HCT116 (cell line): ENCODE data around the gene MKRN1. TPM values are rescaled to one million over a fixed set of nuclear protein-coding genes. Genes with fewer than 3 reads are reported as not detected.

Source experiments
- ATAC-seq: fragments of 200-7000 bp; cut with Tn5 transposase; 2 replicates; pipeline ENCODE4 v1.9.1; 2020; ENCODE audit warnings: mild to moderate bottlenecking, moderate library complexity
- BruUV-seq: library from RNA; stranded (reverse); fragments of 400-500 nt; replicated peaks from 2 replicates; lab custom pipeline; 2021; lab: Mats Ljungman, UMichigan
- CTCF ChIA-PET: fragments of 300-600 bp; sonication (Branson Sonifier 250); formaldehyde crosslinking; loops from one replicate; lab custom pipeline; 2021; ENCODE audit warnings: antibody characterized with exemption; lab: Charles Lee
- POLR2A ChIA-PET: fragments of 300-600, 350-600 bp; sonication (Branson Sonifier 250); formaldehyde crosslinking; loops from one replicate; lab custom pipeline; 2021; ENCODE audit warnings: antibody characterized with exemption; lab: Charles Lee
- RAD21 ChIA-PET, 2 experiments: fragments of 300-600 bp; sonication (Branson Sonifier 250); formaldehyde crosslinking; loops; one replicate each; lab custom pipeline; 2023; ENCODE audit warnings: low total read pairs in 2 of 2; ENCODE audit not compliant: uncharacterized antibody in 2 of 2, unreplicated experiment in 2 of 2, low non-redundant PET in 1 of 2; lab: Charles Lee
- DNase-seq: peaks from one replicate; pipeline ENCODE4 v3.0.0-alpha.2; 2010; ENCODE audit warnings: low read depth, low spot score
- H2AFZ ChIP-seq: fragments of 200-600 bp; shearing (Covaris generic), sonication (generic); 2 replicates; pipeline ENCODE4 v1.6.1; 2017; ENCODE audit warnings: low read depth, mixed run types, mixed read lengths, antibody characterized with exemption, low read length; ENCODE audit not compliant: poor library complexity, severe bottlenecking
- H3K27ac ChIP-seq: 2 replicates; pipeline ENCODE4 v1.5.1; 2012; ENCODE audit warnings: low read depth, low read length
- H3K27me3 ChIP-seq: fragments of 200-600 bp; sonication (generic); 2 replicates; pipeline ENCODE4 v1.6.1; 2016; ENCODE audit warnings: mixed run types, low read length, mixed read lengths; ENCODE audit not compliant: insufficient read depth
- H3K36me3 ChIP-seq, 2 experiments: fragments of 200-500 bp in 1 of 2; fragments of 200-600 bp in 1 of 2; sonication (Bioruptor generic) in 1 of 2; sonication (generic) in 1 of 2; 2 replicates each; pipeline versions ENCODE4 v1.5.1 to v1.6.1; 2014 to 2016; ENCODE audit warnings: low read length in 2 of 2, inconsistent platforms in 1 of 2, mixed read lengths in 1 of 2, mixed run types in 1 of 2; ENCODE audit not compliant: insufficient read depth in 2 of 2, control insufficient read depth in 1 of 2
- H3K4me1 ChIP-seq, 2 experiments: fragments of 200-600 bp in 1 of 2; sonication (generic) in 1 of 2; 2 replicates each; pipeline versions ENCODE4 v1.5.1 to v1.6.1; 2012 to 2017; ENCODE audit warnings: low read length in 2 of 2, inconsistent platforms in 1 of 2, mild to moderate bottlenecking in 1 of 2, mixed read lengths in 1 of 2, mixed run types in 1 of 2, moderate library complexity in 1 of 2; ENCODE audit not compliant: insufficient read depth in 2 of 2, control insufficient read depth in 1 of 2
- H3K4me2 ChIP-seq: fragments of 200-600 bp; sonication (generic); 2 replicates; pipeline ENCODE4 v1.6.1; 2017; ENCODE audit warnings: mixed run types, low read length, mixed read lengths
- H3K4me3 ChIP-seq, 2 experiments: fragments of 200-600 bp in 1 of 2; sonication (generic) in 1 of 2; replicated peaks in 1 of 2; 2 replicates each; pipeline ENCODE4 v1.5.1; 2011 to 2016; ENCODE audit warnings: low read length in 2 of 2, control low read depth in 1 of 2, low read depth in 1 of 2, mild to moderate bottlenecking in 1 of 2, mixed read lengths in 1 of 2, mixed run types in 1 of 2
- H3K79me2 ChIP-seq: fragments of 200-600 bp; sonication (generic); 2 replicates; pipeline ENCODE4 v1.6.1; 2017; ENCODE audit warnings: mild to moderate bottlenecking, mixed run types, low read length, moderate library complexity, mixed read lengths; ENCODE audit not compliant: insufficient read depth
- H3K9ac ChIP-seq: fragments of 200-600 bp; sonication (generic); 2 replicates; pipeline ENCODE4 v1.6.1; 2016; ENCODE audit warnings: low read length, mixed read lengths
- H3K9me2 ChIP-seq: fragments of 200-600 bp; sonication (generic), shearing (Covaris generic); 2 replicates; pipeline ENCODE4 v1.6.1; 2017; ENCODE audit warnings: mixed run types, mild to moderate bottlenecking, moderate library complexity; ENCODE audit not compliant: insufficient read depth
- H3K9me3 ChIP-seq, 2 experiments: fragments of 200-500 bp in 1 of 2; fragments of 200-600 bp in 1 of 2; sonication (Bioruptor generic) in 1 of 2; sonication (generic) in 1 of 2; 2 replicates each; pipeline ENCODE4 v1.6.1; 2014 to 2017; ENCODE audit warnings: low read length in 2 of 2, mixed read lengths in 2 of 2, inconsistent platforms in 1 of 2, low read depth in 1 of 2, mild to moderate bottlenecking in 1 of 2, mixed run types in 1 of 2, moderate library complexity in 1 of 2; ENCODE audit not compliant: control insufficient read depth in 1 of 2, insufficient read depth in 1 of 2
- H4K20me1 ChIP-seq: fragments of 200-600 bp; sonication (generic), shearing (Covaris generic); 2 replicates; pipeline ENCODE4 v1.6.1; 2017; ENCODE audit warnings: mixed run types, mild to moderate bottlenecking, moderate library complexity; ENCODE audit not compliant: insufficient read depth
- CBX3 ChIP-seq: IDR thresholded peaks from 2 replicates; pipeline ENCODE4 v1.6.1; 2012; ENCODE audit warnings: low read depth
- ELF1 ChIP-seq: IDR thresholded peaks from 2 replicates; pipeline ENCODE4 v1.6.1; 2012; ENCODE audit warnings: low read depth, borderline replicate concordance
- EZH2 ChIP-seq: fragments of 200-600 bp; sonication (generic); IDR thresholded peaks from 2 replicates; pipeline ENCODE4 v1.6.1; 2017; ENCODE audit warnings: antibody characterized with exemption, mixed run types
- FOSL1 ChIP-seq: IDR thresholded peaks from 2 replicates; pipeline ENCODE4 v1.6.1; 2012; ENCODE audit warnings: low read depth
- JUND ChIP-seq: IDR thresholded peaks from 2 replicates; pipeline ENCODE4 v1.6.1; 2012
- POLR2AphosphoS5 ChIP-seq: IDR thresholded peaks from 2 replicates; pipeline ENCODE4 v1.6.1; 2011; ENCODE audit warnings: mild to moderate bottlenecking, low read depth, low read length, moderate library complexity
- SIN3A ChIP-seq: IDR thresholded peaks from 2 replicates; pipeline ENCODE4 v1.6.1; 2012; ENCODE audit warnings: low read depth
- SP1 ChIP-seq: IDR thresholded peaks from 2 replicates; pipeline ENCODE4 v1.6.1; 2012; ENCODE audit warnings: low read depth
- TCF7L2 ChIP-seq: IDR thresholded peaks from 2 replicates; pipeline ENCODE4 v1.7.0; 2011; ENCODE audit warnings: borderline replicate concordance, inconsistent platforms; ENCODE audit not compliant: insufficient read depth, insufficient read length; ENCODE audit errors: extremely low read depth
- YY1 ChIP-seq: IDR thresholded peaks from 2 replicates; pipeline ENCODE4 v1.6.1; 2011; ENCODE audit warnings: low read length, low read depth, moderate library complexity, mild to moderate bottlenecking; ENCODE audit not compliant: insufficient replicate concordance; ENCODE audit errors: extremely low read depth
- ZNF274 ChIP-seq: fragments of 200-500 bp; sonication (Bioruptor generic); IDR thresholded peaks from 2 replicates; pipeline ENCODE4 v1.6.1; 2014; ENCODE audit warnings: mild to moderate bottlenecking, low read depth, low read length, inconsistent platforms
- intact Hi-C: fragments of 100-400 bp; cut with micrococcal nuclease; formaldehyde crosslinking; loops from 2 replicates; pipeline ENCODE4 v1.10.0; 2022
- total RNA-seq: library from RNA; stranded (reverse); gene quantifications from one replicate; pipeline ENCODE4 v1.2.1, GENCODE V29; 2021; ENCODE audit not compliant: unreplicated experiment
- TF ChIP-seq, protein P1 (sequence below): IDR thresholded peaks from 2 replicates; pipeline ENCODE4 v1.6.1; 2012; ENCODE audit warnings: low read depth
- TF ChIP-seq, protein P2 (sequence below): IDR thresholded peaks from 2 replicates; pipeline ENCODE4 v1.6.1; 2012
- TF ChIP-seq, protein P3 (sequence below): IDR thresholded peaks from 2 replicates; pipeline ENCODE4 v1.6.1; 2012
- TF ChIP-seq, protein P4 (sequence below): IDR thresholded peaks from 2 replicates; pipeline ENCODE4 v1.6.1; 2011; ENCODE audit warnings: mild to moderate bottlenecking, low read length, moderate library complexity; ENCODE audit not compliant: insufficient replicate concordance; ENCODE audit errors: extremely low read depth

The MKRN1 gene
- total RNA-seq, 1 experiment from 2014 or later = 95.0 TPM

DNA sequence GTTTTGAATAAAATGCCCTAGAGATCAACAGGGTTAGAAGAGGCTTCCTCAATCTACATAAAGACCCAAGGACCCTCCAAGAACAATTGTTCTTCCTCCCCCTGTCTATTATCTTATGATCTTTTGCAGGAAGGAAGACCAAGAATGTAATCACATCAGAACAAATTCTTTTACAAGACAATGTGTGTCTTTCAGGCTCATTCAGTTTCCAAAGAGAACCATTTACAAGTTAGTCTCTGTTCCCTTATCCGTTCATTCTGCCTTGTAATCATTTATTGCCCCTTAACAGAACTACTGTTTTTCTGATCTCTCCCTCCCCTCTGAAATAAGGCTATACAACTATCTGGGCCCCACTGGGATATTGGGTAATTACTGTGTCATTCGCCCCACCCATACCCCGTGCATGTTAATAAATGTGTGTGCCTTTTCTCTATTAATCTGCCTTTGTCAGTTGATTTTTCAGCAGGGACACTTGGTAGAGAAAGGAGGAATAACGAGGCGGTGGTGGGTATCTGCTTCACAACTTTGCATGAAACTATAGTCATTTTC, 5.7 kb upstream of the MKRN1 start:
- no TSS peak for BruUV-seq
- Histone ChIP-seq H3K9ac (no peak overlapping the region), H3K27me3 (no peaks in the 10 kb centered on the region), H3K27ac (no peak overlapping the region), H3K4me1 (no peaks in the 10 kb centered on the region), H3K9me2 (no peaks in the 10 kb centered on the region), H3K4me3 (no peak overlapping the region), H3K9me3 (no peaks in the 10 kb centered on the region), H3K4me2 (no peak overlapping the region), H3K36me3 (no peaks in the 10 kb centered on the region), H2AFZ (no peak overlapping the region), H3K79me2 (no peaks in the 10 kb centered on the region), H4K20me1 (no peaks in the 10 kb centered on the region)
- TF ChIP-seq SP1 (no peak), YY1 (no peak), ELF1 (no peak), EZH2 (no peak), SIN3A (no peak), TCF7L2 (no peak), POLR2AphosphoS5 (no peak), CBX3 (no peak)
- intact Hi-C loops = no loop called here
- ATAC-seq (no peak), DNase-seq (no peak)
- CTCF ChIA-PET = no interaction called here
- POLR2A ChIA-PET = no interaction called here
- RAD21 ChIA-PET = no interaction called here

DNA sequence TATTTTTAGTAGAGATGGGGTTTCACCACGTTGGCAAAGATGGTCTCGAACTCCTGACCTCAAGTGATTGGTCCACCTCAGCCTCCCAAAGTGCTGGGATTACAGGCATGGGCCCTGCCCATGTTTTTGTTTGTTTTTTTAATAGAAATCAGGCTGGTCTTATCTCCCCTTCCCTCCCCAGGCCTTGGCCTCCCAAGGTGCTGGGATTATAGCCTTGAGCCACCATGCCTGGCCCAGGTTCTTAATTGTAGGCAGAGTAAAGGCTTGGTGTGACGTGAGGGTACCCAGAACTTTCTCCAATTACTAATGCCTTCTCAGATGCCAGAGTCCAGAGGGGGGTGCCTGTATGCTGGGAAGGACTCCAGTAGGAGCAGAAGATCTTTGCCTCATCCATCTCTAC, 5.2 kb upstream of the MKRN1 start:
- no peak overlapping the region for H3K4me2 ChIP-seq
- no peak for DNase-seq
- no peaks in the 10 kb centered on the region for H4K20me1 ChIP-seq
- ATAC-seq = no peak
- intact Hi-C loops = no loop called here
- ChIA-PET POLR2A (no interaction called here), CTCF (no interaction called here), RAD21 (no interaction called here)
- H3K27me3 ChIP-seq = no peaks in the 10 kb centered on the region
- no TSS peak for BruUV-seq
- no peak overlapping the region for H3K27ac ChIP-seq
- no peaks in the 10 kb centered on the region for H3K79me2 ChIP-seq
- H2AFZ ChIP-seq = no peak overlapping the region
- H3K4me1 ChIP-seq = peaks cover 0 to 5% of the 10 kb centered on the region in 2 experiments; a peak in 1 of 4 replicates
- H3K36me3 ChIP-seq = no peaks in the 10 kb centered on the region
- H3K9me2 ChIP-seq = no peaks in the 10 kb centered on the region
- no peak overlapping the region for H3K4me3 ChIP-seq
- no peaks in the 10 kb centered on the region for H3K9me3 ChIP-seq
- H3K9ac ChIP-seq = no peak overlapping the region
- TF ChIP-seq FOSL1 = no peak
- TF ChIP-seq, protein P1, sequence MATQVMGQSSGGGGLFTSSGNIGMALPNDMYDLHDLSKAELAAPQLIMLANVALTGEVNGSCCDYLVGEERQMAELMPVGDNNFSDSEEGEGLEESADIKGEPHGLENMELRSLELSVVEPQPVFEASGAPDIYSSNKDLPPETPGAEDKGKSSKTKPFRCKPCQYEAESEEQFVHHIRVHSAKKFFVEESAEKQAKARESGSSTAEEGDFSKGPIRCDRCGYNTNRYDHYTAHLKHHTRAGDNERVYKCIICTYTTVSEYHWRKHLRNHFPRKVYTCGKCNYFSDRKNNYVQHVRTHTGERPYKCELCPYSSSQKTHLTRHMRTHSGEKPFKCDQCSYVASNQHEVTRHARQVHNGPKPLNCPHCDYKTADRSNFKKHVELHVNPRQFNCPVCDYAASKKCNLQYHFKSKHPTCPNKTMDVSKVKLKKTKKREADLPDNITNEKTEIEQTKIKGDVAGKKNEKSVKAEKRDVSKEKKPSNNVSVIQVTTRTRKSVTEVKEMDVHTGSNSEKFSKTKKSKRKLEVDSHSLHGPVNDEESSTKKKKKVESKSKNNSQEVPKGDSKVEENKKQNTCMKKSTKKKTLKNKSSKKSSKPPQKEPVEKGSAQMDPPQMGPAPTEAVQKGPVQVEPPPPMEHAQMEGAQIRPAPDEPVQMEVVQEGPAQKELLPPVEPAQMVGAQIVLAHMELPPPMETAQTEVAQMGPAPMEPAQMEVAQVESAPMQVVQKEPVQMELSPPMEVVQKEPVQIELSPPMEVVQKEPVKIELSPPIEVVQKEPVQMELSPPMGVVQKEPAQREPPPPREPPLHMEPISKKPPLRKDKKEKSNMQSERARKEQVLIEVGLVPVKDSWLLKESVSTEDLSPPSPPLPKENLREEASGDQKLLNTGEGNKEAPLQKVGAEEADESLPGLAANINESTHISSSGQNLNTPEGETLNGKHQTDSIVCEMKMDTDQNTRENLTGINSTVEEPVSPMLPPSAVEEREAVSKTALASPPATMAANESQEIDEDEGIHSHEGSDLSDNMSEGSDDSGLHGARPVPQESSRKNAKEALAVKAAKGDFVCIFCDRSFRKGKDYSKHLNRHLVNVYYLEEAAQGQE = no peak
- no peak for TF ChIP-seq CBX3
- TF ChIP-seq POLR2AphosphoS5 = no peak
- no peak for TF ChIP-seq JUND
- no peak for TF ChIP-seq SP1
- TF ChIP-seq YY1 = no peak
- TF ChIP-seq, protein P2, sequence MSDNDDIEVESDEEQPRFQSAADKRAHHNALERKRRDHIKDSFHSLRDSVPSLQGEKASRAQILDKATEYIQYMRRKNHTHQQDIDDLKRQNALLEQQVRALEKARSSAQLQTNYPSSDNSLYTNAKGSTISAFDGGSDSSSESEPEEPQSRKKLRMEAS = no peak
- TF ChIP-seq, protein P3, sequence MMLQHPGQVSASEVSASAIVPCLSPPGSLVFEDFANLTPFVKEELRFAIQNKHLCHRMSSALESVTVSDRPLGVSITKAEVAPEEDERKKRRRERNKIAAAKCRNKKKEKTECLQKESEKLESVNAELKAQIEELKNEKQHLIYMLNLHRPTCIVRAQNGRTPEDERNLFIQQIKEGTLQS = no peak
- TF ChIP-seq, protein P4, sequence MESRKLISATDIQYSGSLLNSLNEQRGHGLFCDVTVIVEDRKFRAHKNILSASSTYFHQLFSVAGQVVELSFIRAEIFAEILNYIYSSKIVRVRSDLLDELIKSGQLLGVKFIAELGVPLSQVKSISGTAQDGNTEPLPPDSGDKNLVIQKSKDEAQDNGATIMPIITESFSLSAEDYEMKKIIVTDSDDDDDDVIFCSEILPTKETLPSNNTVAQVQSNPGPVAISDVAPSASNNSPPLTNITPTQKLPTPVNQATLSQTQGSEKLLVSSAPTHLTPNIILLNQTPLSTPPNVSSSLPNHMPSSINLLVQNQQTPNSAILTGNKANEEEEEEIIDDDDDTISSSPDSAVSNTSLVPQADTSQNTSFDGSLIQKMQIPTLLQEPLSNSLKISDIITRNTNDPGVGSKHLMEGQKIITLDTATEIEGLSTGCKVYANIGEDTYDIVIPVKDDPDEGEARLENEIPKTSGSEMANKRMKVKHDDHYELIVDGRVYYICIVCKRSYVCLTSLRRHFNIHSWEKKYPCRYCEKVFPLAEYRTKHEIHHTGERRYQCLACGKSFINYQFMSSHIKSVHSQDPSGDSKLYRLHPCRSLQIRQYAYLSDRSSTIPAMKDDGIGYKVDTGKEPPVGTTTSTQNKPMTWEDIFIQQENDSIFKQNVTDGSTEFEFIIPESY = no peak
- TF ChIP-seq ZNF274 = no peak
